SIG-M5 (cell line): ENCODE measurements around the gene KRT37.
"Not testable (repeated sequence)": the region's sequence is repeated elsewhere in the genome, so short reads cannot be mapped to it uniquely, and the experiment has no call there.

Experiments
- DNase-seq: peaks from one replicate; lab custom pipeline; 2025; lab: John Stamatoyannopoulos, UW

The KRT37 gene

GRCh38 chr17:41404024-41404671 lies 20.2 kb downstream of the KRT37 start:
- peak; percentile 21 for DNase-seq

GRCh38 chr17:41403404-41404023 lies 20.9 kb downstream of the KRT37 start:
- no peak for DNase-seq

- DNase-seq = no peak
Measured at GRCh38 chr17:41402161-41402560, 22.2 kb downstream of the KRT37 start.

- DNase-seq = no peak
Measured at GRCh38 chr17:41396996-41397660, 27.3 kb downstream of the KRT37 start, which contains the start of gene KRT31. Gene KRT31, minus strand, starts transcription at chr17:41397608. Its CDS starts 69 bp downstream, at chr17:41397539.

- no peak for DNase-seq
Measured at GRCh38 chr17:41396340-41396739, 28.0 kb downstream of the KRT37 start.

GRCh38 chr17:41395611-41396010 lies 28.8 kb downstream of the KRT37 start:
- DNase-seq = no peak

GRCh38 chr17:41395044-41395443 lies 29.3 kb downstream of the KRT37 start:
- not testable (repeated sequence) for DNase-seq

- no peak for DNase-seq
Measured at GRCh38 chr17:41394254-41394996, 30.0 kb downstream of the KRT37 start.

- DNase-seq = no peak
Measured at GRCh38 chr17:41393826-41394225, 30.6 kb downstream of the KRT37 start.

- no peak for DNase-seq
Measured at GRCh38 chr17:41393294-41393693, 31.1 kb downstream of the KRT37 start.

- no peak for DNase-seq
Measured at GRCh38 chr17:41392278-41392677, 32.1 kb downstream of the KRT37 start.

GRCh38 chr17:41391535-41391934 lies 32.9 kb downstream of the KRT37 start:
- DNase-seq = no peak

- no peak for DNase-seq
Measured at GRCh38 chr17:41390411-41390938, 33.9 kb downstream of the KRT37 start.

GRCh38 chr17:41387670-41388069 lies 36.7 kb downstream of the KRT37 start:
- DNase-seq = no peak

GRCh38 chr17:41386227-41386626 lies 38.2 kb downstream of the KRT37 start:
- DNase-seq = no peak

- DNase-seq = no peak
Measured at GRCh38 chr17:41383690-41384089, 40.7 kb downstream of the KRT37 start.

GRCh38 chr17:41382394-41382793 lies 42.0 kb downstream of the KRT37 start:
- DNase-seq = no peak

GRCh38 chr17:41381943-41382342 lies 42.4 kb downstream of the KRT37 start, which contains the start of gene KRT34:
Gene KRT34, minus strand, starts transcription at chr17:41382306. Its CDS starts 60 bp downstream, at chr17:41382246.
- not testable (repeated sequence) for DNase-seq

GRCh38 chr17:41380091-41380490 lies 44.3 kb downstream of the KRT37 start:
- not testable (repeated sequence) for DNase-seq

- DNase-seq = no peak
Measured at GRCh38 chr17:41377546-41377945, 46.8 kb downstream of the KRT37 start.
